ENCODE data around the gene HCCS.

- TF ChIP-seq CTCF (conservative IDR thresholded peaks at IDR 0.05 in 1 of 2, IDR thresholded peaks at IDR 0.05 in 1 of 2; ENCODE audit: extremely low read depth in 1 of 2, insufficient read depth in 1 of 2, low read depth in 1 of 2, low read length in 2 of 2) (no peak), EZH2 (IDR thresholded peaks at IDR 0.05; ENCODE audit: borderline replicate concordance, low read length) (no peak)
These were observed 19.0 kb downstream of the HCCS start for GRCh38 chrX:11130136-11130535.

All from mammary epithelial cell (primary cell).